Activated CD4-positive, alpha-beta T cell treated with anti-CD3 and anti-CD28 coated beads, Interleukin-10, Interleukin-2, amounts not matched to agents 100 ng/mL and 50 ng/mL, durations not matched to agents 16 hours and 8 hours (primary cell): ENCODE data around the gene MEMO1.
"Not testable (repeated sequence)": the region's sequence is repeated elsewhere in the genome, so short reads cannot be mapped to it uniquely, and the experiment has no call there.

Experiments used
- DNase-seq: peaks from one replicate; pipeline ENCODE4 v3.0.0-alpha.2; 2020

Gene MEMO1

GRCh38 chr2:31900156-31900555 lies 110.7 kb downstream of the MEMO1 start:
- not testable (repeated sequence) for DNase-seq

GRCh38 chr2:31898346-31898745 lies 112.5 kb downstream of the MEMO1 start:
- not testable (repeated sequence) for DNase-seq

- DNase-seq: not testable (repeated sequence)
These were observed 113.5 kb downstream of the MEMO1 start for GRCh38 chr2:31897340-31897739.

GRCh38 chr2:31896293-31896692 lies 114.5 kb downstream of the MEMO1 start:
- no peak for DNase-seq

- DNase-seq: no peak
These were observed 116.2 kb downstream of the MEMO1 start for GRCh38 chr2:31894656-31895055.

- no peak for DNase-seq
These were observed 117.7 kb downstream of the MEMO1 start for GRCh38 chr2:31893094-31893493.

GRCh38 chr2:31889044-31889443 lies 121.8 kb downstream of the MEMO1 start:
- DNase-seq: no peak

- no peak for DNase-seq
These were observed 122.3 kb downstream of the MEMO1 start for GRCh38 chr2:31888550-31888949.

GRCh38 chr2:31886700-31887099 lies 124.1 kb downstream of the MEMO1 start:
- peak; percentile 10 for DNase-seq

- DNase-seq: no peak
These were observed 133.8 kb downstream of the MEMO1 start for GRCh38 chr2:31877008-31877407.

- DNase-seq: no peak
These were observed 136.7 kb downstream of the MEMO1 start for GRCh38 chr2:31874071-31874470.

- no peak for DNase-seq
These were observed 145.6 kb downstream of the MEMO1 start for GRCh38 chr2:31865215-31865614.

GRCh38 chr2:31863867-31864266 lies 146.9 kb downstream of the MEMO1 start:
- no peak for DNase-seq

- not testable (repeated sequence) for DNase-seq
These were observed 147.7 kb downstream of the MEMO1 start for GRCh38 chr2:31863015-31863656.

GRCh38 chr2:31859959-31860358 lies 150.8 kb downstream of the MEMO1 start:
- DNase-seq: no peak

GRCh38 chr2:31853521-31853920 lies 157.3 kb downstream of the MEMO1 start:
- no peak for DNase-seq

GRCh38 chr2:31842150-31842549 lies 168.7 kb downstream of the MEMO1 start:
- not testable (repeated sequence) for DNase-seq

- DNase-seq: no peak
These were observed 175.4 kb downstream of the MEMO1 start for GRCh38 chr2:31835450-31835849.

- DNase-seq: no peak
These were observed 178.4 kb downstream of the MEMO1 start for GRCh38 chr2:31832363-31832762.

GRCh38 chr2:31831585-31831984 lies 179.2 kb downstream of the MEMO1 start:
- no peak for DNase-seq

- no peak for DNase-seq
These were observed 181.9 kb downstream of the MEMO1 start for GRCh38 chr2:31828891-31829290.

GRCh38 chr2:31823558-31823957 lies 187.2 kb downstream of the MEMO1 start:
- no peak for DNase-seq

GRCh38 chr2:31822587-31822986 lies 188.2 kb downstream of the MEMO1 start:
- no peak for DNase-seq
